Neural crest cell (in vitro differentiated cells): ENCODE measurements around the gene AMELY. TPM values are rescaled to one million over a fixed set of nuclear protein-coding genes. Genes with fewer than 3 reads are reported as not detected.
"Not testable (repeated sequence)": the region's sequence is repeated elsewhere in the genome, so short reads cannot be mapped to it uniquely, and the experiment has no call there.

Experiments
- DNase-seq: peaks from one replicate; pipeline ENCODE4 v3.0.0; 2021; ENCODE audit warnings: low read depth, mixed read lengths, low spot score
- H3K27ac Mint-ChIP-seq: one replicate; pipeline ENCODE4 v1.8.0; 2021; ENCODE audit warnings: mild to moderate bottlenecking, mixed read lengths; ENCODE audit not compliant: unreplicated experiment
- H3K27me3 Mint-ChIP-seq: 2 replicates; pipeline ENCODE4 v1.8.0; 2021; ENCODE audit warnings: low read depth, mild to moderate bottlenecking, mixed read lengths
- H3K36me3 Mint-ChIP-seq: 2 replicates; pipeline ENCODE4 v1.8.0; 2021; ENCODE audit warnings: low read depth, mild to moderate bottlenecking, mixed read lengths
- H3K4me1 Mint-ChIP-seq: 2 replicates; pipeline ENCODE4 v1.8.0; 2021; ENCODE audit warnings: mixed read lengths
- H3K4me3 Mint-ChIP-seq: one replicate; pipeline ENCODE4 v1.8.0; 2021; ENCODE audit warnings: mild to moderate bottlenecking, mixed read lengths
- H3K9me3 Mint-ChIP-seq: 2 replicates; pipeline ENCODE4 v1.8.0; 2021; ENCODE audit warnings: mixed read lengths
- CTCF ChIP-seq: fragments of 200-600 bp; sonication (generic); conservative IDR thresholded peaks from 2 replicates; pipeline ENCODE4 v1.5.0; 2021; ENCODE audit warnings: antibody characterized with exemption, mild to moderate bottlenecking
- total RNA-seq: library from RNA; stranded (reverse); gene quantifications from 2 replicates; pipeline ENCODE4 v1.2.1, GENCODE V29; 2021

AMELY gene
- total RNA-seq, 1 donor from 2014 or later, result not detected

- no peak for DNase-seq
- H3K4me1 Mint-ChIP-seq, result no peaks in the 10 kb centered on the region
These were observed 940 bp downstream of the AMELY start, which contains the start of gene TBL1Y for GRCh38 chrY:6910372-6911252. Gene TBL1Y, plus strand, starts transcription at chrY:6910697. Its CDS starts 114,388 bp downstream, at chrY:7025085.

GRCh38 chrY:6909856-6910255 lies 1.7 kb downstream of the AMELY start:
- no peak for TF ChIP-seq CTCF
- no peaks in the 10 kb centered on the region for H3K36me3 Mint-ChIP-seq
- no peaks in the 10 kb centered on the region for H3K9me3 Mint-ChIP-seq
- no peaks in the 10 kb centered on the region for H3K4me1 Mint-ChIP-seq
- H3K27ac Mint-ChIP-seq, result no peak overlapping the region
- no peaks in the 10 kb centered on the region for H3K27me3 Mint-ChIP-seq
- H3K4me3 Mint-ChIP-seq, result no peak overlapping the region
- no peak for DNase-seq

More at GRCh38 chrY:6910372-6911252, 940 bp downstream of the AMELY start, which contains the start of gene TBL1Y:
- Mint-ChIP-seq H3K27me3 (no peaks in the 10 kb centered on the region), H3K4me3 (no peak within 1 kb of the TSS), H3K9me3 (no peaks in the 10 kb centered on the region), H3K36me3 (no peaks in the 10 kb centered on the region), H3K27ac (no peak within 1 kb of the TSS)
- TF ChIP-seq CTCF, result no peak

GRCh38 chrY:6909118-6909521 lies 2.4 kb downstream of the AMELY start:
- H3K27me3 Mint-ChIP-seq, result no peaks in the 10 kb centered on the region
- no peaks in the 10 kb centered on the region for H3K9me3 Mint-ChIP-seq
- no peak overlapping the region for H3K27ac Mint-ChIP-seq
- TF ChIP-seq CTCF, result no peak
- DNase-seq, result no peak
- H3K4me3 Mint-ChIP-seq, result no peak overlapping the region
- H3K4me1 Mint-ChIP-seq, result no peaks in the 10 kb centered on the region
- H3K36me3 Mint-ChIP-seq, result no peaks in the 10 kb centered on the region

GRCh38 chrY:6908021-6908420 lies 3.5 kb downstream of the AMELY start:
- not testable (repeated sequence) for H3K36me3 Mint-ChIP-seq, H3K27me3 Mint-ChIP-seq, H3K4me1 Mint-ChIP-seq, H3K4me3 Mint-ChIP-seq, H3K27ac Mint-ChIP-seq, H3K9me3 Mint-ChIP-seq, DNase-seq

GRCh38 chrY:6907591-6907990 lies 4.0 kb downstream of the AMELY start:
- Mint-ChIP-seq H3K4me3 (no peak overlapping the region), H3K36me3 (no peaks in the 10 kb centered on the region), H3K9me3 (no peaks in the 10 kb centered on the region), H3K4me1 (no peaks in the 10 kb centered on the region), H3K27ac (no peak overlapping the region), H3K27me3 (no peaks in the 10 kb centered on the region)
- no peak for TF ChIP-seq CTCF
- no peak for DNase-seq

- not testable (repeated sequence) for H3K27ac Mint-ChIP-seq, H3K4me3 Mint-ChIP-seq, H3K36me3 Mint-ChIP-seq, H3K4me1 Mint-ChIP-seq, DNase-seq, H3K9me3 Mint-ChIP-seq, H3K27me3 Mint-ChIP-seq
These were observed 9.4 kb downstream of the AMELY start for GRCh38 chrY:6902116-6902515.
